SKM-1 (cell line): ENCODE results near the gene LSAMP.

Source experiments
- DNase-seq: peaks from one replicate; lab custom pipeline; 2025; ENCODE audit not compliant: unreplicated experiment; lab: John Stamatoyannopoulos, UW

The LSAMP gene

DNA sequence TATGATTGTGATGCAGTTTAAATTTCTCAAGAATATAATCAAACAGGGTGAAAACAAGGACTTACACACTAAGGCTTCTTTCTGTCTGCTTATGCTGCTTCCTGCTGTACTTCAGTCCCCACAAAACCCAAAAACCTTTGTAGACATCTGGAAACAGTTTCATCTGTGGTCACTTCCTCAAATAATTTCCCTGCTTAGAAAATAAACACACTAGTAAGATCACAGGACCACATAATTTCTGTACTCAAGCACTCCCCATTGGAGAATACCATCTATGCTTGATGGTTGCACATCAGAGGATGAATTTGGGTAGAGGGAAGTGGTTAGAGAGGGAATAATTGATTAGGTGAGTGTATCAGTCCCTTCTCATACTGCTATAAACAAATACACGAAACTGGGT is 266.2 kb downstream of the LSAMP start:
- DNase-seq = no peak

GRCh38 chr3:116176974-116177555 is 268.2 kb downstream of the LSAMP start:
- DNase-seq = no peak

DNA sequence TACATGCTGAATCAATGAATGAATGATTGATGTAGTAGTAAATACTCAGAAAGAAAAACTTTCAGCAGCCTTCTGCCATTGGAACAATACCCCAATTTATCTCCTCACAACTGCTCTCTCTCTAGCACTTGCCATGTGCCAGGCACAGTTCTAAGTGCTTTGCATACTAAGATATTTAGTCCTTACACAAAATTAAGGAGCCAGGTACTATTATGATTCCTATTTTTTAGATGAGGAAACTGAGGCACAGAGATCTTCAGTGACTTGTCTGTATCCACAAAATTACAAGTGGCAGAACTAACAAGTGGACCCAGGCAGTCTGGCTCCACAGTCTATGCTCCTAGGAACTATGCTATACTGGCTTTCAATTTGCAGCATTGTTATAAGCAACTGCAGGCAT is 279.2 kb downstream of the LSAMP start:
- no peak for DNase-seq

GRCh38 chr3:116165641-116166040 is 279.6 kb downstream of the LSAMP start:
- no peak for DNase-seq

- DNase-seq = no peak
Measured at GRCh38 chr3:116165135-116165534, 280.2 kb downstream of the LSAMP start.

- no peak for DNase-seq
Measured at GRCh38 chr3:116164039-116164438, 281.2 kb downstream of the LSAMP start.

DNA sequence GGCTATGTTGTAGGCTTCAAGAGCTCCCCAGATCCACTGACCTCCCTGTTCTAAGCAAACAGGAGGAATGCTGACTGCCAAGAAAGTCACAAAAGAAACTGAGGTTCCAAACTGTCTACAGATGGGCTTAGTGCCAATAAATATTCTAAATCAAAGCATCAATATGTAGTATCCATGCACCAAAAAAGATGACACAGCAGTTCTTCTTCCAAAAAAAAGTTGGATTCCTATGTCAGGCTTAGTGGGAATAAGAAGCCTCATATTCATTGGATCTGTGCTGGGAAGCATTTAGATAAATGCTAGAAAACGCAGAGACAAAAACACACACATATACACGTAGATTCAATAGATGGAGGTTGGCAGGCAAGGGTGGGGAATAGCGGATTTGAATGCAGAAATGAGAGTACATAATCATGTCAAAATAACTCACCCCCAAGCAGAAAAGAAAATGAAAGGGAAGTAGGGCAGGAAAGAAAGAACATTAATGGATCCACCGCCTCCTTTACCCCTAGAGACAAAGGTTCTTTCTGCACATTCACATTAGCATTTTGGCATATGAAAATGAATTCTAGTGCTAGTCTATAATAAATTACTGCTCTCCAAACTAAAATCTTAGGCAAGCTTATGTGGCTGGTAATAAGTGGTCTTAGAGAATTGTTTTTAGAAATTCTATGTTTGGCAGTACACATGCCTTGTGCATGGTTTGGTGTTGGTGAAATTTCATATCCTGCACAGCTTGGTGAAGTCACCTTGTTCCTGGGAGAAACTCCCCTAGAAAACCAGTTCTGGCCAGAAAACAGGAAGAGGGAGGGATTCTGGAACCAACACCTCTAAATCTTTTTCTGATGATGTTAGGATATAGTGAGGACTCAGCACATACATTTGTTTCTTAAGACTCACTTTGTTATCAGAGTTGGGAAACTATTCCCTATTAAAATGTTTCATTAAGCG is 283.4 kb downstream of the LSAMP start:
- no peak for DNase-seq

GRCh38 chr3:116160594-116160993 is 284.7 kb downstream of the LSAMP start:
- no peak for DNase-seq

- DNase-seq = no peak
Measured at GRCh38 chr3:116155841-116156240, 289.4 kb downstream of the LSAMP start.

GRCh38 chr3:116154389-116154788 is 290.9 kb downstream of the LSAMP start:
- DNase-seq = no peak

DNA sequence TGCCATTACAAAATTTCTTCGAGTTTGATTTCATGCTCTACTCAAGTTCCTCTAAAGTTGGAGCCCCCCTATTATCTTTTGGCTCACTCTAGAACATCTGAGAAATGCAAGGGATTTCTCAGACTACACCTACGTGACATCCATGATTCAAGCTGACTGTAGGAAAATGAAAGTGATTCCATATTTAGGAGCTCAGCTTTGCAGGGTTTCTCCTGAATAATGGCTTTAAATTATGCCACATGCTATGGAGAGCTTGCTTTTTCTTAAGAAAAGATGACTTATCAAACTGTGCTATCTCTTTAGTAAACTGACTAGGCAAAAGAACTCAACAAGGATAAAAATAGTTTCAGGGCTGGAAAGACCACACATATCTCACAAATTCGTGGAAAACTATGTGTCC is 292.1 kb downstream of the LSAMP start:
- DNase-seq = no peak

DNA sequence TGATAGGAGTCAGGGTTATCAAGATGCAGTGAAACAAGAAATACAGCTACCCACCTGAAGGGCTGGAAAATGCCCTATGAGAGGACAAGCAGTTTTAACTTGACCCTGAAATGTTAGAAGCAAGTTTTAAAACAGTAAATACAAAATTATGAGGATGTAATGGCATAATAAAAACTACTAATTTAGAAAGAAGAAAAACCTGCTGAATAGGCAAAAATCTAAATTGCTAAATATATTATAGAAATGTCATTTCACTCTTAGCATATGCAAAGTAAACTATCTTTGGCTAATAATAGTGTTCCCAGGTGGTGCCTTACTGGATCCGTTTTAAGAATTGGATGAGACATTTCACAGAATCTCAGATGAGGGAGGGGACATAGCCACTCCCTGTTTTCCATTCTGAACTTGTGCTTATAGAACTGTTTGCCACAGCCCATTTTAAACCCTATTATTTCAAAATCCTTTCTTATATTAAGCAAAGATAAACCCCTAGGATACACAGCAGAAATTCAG is 294.6 kb downstream of the LSAMP start:
- DNase-seq = no peak

- no peak for DNase-seq
Measured at GRCh38 chr3:116148881-116149851, 296.1 kb downstream of the LSAMP start.

DNA sequence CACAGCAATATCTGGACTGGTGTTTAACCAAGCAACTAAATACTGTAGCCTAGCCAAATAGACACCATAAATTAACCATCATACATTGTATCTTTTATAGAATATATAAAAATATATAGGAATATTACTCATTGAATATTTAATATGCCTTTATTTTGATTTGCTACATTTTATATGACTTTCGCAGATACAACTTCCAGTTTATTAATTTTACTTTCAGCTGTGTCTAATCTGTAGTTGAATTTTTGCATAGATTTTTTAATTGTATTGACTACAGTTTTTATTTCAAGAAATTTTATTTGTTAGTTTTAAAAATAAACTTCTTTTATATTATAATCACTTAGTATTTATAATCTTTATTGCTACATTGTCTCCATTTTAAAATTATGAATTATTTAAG is 299.7 kb downstream of the LSAMP start:
- no peak for DNase-seq

DNA sequence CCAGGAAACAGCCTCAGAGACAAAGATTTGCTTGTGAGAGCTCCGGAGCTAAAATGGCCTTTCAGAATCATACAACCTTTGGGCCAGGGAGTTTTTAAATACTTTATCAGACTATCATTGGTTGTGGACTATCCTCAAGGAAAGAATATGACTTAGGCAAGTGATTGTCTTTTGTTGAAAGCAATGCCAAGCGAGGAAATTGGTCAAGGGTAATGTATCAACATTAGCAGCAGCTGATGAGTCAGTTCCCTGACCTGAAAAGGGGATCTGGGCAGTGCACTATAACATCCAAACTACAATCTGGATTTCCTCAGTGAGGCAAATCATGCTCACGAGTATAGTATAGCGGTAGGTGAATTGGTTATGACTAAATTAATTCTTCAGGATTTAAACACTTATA is 303.6 kb downstream of the LSAMP start:
- no peak for DNase-seq

- peak; percentile 32 for DNase-seq
Measured at GRCh38 chr3:116140100-116140689, 305.1 kb downstream of the LSAMP start.

DNA sequence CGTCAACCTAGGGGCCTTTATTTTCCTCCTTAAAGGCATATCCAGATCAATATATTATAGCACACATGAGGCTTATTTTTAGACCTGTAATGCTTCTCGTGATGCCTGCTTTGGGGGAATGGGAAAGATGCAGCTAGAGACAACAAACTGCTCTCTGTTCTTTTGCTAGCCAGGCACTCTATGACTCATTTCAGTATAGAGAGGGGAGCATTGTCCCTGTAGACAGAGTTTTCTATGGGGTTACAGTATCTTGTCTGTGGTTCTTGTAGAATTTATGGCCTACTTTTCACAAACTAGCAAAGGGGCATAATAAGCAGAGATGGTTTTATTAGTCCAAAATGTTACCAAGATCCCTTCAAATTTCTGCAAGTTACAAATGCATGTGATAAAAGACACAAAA is 305.6 kb downstream of the LSAMP start:
- DNase-seq = no peak

DNA sequence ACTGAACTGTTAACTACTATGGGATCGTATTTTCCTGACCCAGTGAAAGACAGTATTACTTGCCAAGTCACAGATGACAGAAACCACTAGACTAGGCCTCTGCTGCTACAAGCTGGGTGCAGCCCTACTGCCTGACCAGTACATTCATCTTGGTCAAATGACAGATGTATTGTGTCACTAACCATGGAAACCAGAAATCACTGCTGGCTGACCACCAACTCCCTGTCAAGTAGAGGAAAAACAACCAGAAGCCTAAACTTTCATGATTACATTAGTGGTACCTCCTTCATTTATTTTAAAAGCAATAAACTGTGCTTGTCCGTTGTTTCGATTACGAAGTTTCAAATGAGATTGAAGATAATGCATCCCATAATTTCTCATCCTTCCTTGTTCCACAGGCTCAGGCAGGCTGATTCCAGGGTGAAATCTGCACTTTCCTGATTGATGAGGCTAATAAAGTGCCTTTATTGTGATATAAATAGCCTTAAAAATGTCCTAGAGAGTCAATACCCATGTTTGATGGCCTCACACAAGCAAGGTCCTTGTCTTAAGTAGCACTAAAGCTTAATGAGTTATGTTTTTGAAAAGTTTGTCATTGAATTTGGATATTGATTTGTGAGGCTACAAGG is 309.7 kb downstream of the LSAMP start:
- DNase-seq = no peak

DNA sequence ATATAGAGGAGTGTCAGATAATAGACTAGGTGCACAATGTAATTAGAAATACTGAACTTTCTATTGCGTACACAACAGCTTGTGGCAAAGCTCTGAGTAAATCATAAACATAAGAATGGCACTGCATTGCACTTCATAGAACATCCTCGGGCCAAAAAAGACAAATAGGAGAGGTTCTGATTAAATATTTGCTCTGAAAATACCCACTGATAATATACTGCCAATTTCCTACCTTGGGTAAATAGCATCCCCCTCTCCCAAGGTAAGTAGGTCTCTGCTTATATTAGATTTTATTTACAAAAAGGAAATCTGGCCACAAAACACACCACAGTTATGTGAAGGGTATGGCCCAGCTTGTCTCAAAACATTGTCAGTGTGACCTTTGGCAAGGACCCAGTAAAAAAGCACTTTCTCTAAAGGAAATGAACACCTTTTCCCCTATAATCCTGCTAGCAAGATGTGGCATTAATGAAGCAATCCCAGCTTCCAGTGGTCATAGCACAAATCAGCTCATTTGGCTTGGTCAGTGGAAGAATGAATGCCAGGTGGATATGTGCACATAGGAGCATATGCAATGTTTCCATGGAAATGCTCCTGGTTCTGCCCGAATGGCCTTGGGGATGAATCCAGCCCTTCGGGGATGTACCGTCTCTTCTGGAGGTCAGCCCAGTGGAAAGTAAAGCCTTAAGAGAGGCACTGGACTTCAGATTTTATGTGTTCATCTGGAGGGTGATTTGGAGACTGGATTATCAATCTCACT is 315.9 kb downstream of the LSAMP start:
- no peak for DNase-seq

DNA sequence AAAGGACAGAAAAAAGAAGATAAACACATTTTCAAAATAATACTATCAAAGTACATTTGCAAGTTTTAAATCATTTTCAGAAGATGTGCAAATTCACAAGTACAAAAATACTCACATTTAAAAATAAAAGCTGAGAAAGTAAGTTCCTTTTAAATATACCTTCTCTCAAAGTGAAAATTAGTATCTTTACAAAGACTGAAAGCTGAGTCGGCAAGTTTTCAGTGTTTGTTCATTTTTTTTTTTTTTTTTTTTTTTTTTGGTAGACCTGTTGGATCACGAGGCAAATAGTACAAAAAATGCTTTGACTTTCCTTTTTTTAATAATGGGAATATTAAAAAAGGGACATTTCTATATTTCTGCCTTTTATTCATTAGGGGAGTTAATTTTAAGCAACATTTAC is 317.8 kb downstream of the LSAMP start:
- no peak for DNase-seq
